ENCODE data around the gene ADPGK.
"Not testable (repeated sequence)": the region's sequence is repeated elsewhere in the genome, so short reads cannot be mapped to it uniquely, and the experiment has no call there.

ADPGK gene

DNA sequence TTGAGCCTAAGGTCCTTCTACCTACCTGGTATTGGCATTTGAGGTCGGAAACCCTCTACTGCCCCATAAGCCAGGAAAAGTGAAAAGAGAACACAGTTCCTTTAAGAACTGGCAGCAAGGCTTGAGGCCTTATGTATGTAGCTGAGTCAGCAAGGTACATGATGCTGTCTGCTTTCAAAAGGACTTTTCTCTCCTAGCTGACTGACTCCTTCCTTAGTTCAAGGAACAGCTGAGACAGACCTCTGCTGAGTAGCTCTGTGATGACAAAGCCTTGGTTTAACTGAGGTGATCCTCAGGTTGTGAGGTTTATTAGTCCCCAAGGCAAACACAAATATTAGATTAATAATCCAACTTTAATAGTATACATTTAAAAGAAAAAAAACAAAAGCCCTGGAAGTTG is 45.8 kb downstream of the ADPGK start:
- DNase-seq: no peak

DNA sequence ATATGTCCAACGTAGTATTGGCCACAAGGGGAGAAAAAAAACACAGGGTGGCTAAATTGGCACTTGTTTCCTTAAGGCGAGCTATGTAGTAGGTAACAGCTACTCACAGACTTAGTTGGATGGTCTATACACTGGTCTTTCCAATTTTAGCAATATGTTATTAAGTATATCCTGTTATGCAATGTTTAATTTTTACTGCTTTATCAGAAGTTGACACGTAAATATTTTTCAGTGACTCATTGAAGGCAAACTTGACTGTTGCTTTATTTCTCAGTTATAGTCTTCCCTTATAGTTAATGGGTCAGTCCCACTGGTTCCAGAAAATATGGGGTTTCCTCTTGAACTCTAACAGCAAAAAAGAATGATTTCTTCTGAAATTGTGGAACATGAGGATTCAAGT is 46.5 kb downstream of the ADPGK start:
- no peak for DNase-seq

DNA sequence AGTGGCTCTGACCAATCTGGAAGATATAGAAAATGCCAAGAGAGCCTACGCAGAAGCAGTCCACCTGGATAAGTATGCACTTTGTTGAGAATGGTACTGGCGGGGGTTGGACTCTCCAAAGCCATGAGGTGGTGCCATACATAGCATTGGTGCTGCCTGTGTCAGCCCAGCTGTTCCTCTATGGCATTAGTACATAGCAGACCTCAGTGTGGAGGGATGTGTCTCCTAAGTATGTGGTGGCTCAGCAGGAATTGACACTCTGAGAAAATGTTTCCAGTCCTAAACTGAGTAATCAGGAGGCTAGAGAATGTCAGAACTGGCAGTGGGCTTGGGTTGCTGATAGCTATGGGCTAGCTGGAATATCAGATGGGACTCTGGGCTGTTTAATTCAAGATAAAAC is 48.4 kb downstream of the ADPGK start:
- no peak for DNase-seq

DNA sequence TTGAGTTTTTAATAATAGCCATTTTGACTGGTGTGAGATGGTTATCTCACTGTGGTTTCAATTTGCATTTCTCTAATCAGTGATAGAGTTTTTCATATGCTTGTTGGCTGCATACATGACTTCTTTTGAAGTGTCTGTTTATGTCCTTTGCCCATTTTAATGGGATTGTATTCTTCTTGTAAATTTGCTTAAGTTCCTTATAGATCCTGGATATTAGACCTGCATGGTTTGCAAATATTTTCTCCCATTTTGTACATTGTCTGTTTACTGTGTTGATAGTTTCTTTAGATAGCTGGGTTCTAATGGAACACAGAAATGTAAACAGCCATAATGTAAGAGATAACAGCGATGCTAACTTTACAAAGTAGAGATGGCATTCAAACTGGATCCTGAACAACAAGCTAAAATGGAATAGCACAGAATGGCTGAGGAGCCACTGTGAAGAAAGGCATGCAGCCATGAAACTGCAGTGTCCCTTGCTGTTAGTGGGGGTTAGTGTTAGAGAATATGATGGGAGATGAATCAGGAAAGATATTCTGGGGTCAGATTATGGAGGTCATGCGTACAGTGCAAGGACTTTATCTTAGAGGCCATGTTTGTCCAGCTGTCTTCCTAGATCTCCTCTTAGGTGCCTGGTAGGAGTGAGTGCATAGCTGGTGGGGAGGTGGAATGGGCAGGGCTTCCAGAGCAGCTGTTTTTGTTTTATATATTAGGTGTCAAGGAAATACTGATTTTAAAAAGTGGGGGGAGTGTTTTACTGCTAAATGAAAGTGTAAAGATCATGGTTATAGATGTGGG is 49.4 kb downstream of the ADPGK start:
- no peak for DNase-seq

DNA sequence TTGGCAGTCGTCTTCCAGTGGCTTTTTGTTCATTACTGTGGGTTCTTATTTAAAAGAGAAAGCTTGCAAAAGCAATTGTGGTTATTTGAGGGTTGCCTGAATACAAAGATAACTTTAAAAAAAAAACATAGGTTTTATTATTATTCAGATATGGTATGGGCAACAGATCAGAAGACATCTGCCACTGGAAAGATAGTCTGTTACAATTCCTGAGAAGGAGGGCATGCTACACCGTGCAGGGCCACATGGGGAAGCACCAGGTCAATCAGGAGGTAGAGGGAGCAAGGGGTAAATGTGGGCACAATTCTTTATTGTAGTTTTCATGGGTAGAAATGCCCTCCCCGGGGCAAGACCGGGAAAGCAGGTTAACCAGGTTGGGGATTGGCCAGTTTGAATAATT is 51.0 kb downstream of the ADPGK start:
- DNase-seq: no peak

DNA sequence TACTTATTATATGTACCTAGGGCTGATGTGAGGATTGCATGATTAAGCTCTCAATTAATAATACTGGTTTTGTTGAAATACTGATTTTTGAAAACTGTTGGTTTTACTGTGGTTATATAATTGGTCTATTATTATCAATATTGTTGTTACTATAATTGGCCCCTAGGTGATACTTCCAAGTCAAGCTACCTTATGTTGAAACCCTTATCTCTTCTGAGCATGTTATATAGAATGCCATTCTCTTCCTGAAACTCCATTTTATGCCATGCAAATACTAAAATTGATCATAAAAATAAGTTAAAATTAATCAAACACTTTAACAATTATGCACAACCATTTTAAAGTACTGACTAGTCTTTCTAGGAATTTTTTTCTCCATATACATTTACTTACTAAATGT is 51.5 kb downstream of the ADPGK start:
- DNase-seq: no peak

DNA sequence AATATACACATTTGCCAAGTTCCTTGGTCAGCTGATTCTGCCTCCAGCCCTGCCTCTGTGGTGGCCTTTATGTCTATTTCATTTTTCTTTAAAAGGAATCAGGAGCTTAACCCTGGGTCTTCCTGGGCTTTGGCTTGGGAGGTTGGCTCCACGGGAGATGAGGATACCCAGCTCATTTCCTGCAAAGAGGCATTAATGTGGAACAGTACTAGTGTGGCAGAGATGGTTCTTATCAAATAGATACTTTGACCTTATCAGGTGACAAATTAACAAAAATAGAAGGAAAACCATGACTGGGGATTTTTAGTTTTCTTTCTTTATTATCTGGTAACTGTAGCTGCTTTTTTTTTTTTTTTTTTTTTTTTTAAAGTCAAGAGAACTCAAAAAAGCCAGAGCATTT is 54.7 kb downstream of the ADPGK start:
- no peak for DNase-seq

DNA sequence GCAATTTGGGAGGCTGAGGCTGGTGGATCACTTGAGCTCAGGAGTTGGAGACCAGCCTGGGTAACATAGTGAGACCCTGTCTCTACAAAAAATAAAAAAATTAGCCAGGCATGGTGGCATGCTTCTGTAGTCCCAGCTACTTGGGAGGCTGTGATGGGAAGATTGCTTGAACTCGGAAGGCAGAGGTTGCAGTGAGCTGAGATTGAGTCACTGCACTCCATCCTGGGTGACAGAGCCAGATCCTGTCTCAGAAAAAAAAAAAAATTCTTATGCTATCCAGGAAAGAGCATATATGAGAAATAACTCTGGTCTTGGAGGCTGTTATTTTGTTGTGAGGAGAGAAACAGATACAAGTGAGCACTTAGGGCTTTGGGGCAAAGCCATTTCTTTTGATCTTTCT is 55.3 kb downstream of the ADPGK start:
- DNase-seq: not testable (repeated sequence)

DNA sequence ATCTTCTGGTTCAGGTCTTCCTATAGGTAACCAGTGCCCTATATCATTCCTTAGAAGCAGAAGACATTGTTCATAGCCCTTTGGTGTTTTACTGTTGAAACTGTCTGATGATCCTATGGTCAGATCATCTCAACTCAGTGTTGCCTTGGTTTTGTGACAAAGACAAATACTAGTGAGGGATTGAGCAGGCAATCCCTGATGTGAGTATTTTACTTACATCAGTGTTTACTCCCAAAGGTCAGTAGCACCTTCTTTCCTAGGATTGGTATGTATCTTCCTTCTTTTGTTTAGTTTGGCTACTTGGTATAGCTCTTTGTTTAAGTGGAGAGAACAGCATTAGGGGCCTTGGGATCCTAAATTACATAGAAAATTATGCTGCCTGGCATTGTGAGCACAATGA is 56.4 kb downstream of the ADPGK start:
- no peak for DNase-seq

DNA sequence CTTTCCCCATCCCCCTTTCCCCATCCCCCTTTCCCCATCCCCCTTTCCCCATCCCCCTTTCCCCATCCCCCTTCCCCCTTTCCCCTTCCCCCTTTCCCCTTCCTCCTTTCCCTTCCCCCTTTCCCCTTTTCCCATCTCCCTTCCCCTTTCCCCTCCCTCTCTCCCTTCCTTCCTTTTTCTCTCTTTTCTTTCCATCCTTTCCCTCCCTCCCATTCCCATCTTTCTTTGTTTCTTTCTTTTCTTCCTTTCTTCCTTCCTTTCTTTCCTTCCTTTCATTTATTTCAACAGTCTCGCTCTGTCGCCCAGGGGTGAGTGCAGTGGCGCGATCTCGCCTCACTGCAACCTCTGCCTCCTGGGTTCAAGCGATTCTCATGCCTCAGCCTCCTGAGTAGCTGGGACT is 57.7 kb downstream of the ADPGK start:
- DNase-seq: not testable (repeated sequence)

DNA sequence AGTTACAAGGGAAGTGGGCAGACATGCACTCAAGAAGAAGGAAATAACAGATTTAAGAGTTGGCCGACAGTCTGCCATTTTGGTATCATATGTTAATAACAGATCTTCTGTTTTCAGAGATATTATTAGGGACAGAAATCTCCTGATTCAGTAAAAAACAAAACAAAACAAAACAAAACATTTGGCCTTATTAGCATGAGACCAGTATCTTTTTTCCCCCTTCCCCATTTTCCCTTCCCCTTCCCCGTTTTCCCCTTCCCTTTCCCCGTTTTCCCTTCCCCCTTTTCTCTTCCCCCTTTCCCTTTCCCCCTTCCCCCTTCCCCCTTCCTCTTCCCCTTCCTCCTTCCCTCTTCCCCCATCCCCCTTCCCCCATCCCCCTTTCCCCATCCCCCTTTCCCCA is 58.1 kb downstream of the ADPGK start:
- DNase-seq: no peak

DNA sequence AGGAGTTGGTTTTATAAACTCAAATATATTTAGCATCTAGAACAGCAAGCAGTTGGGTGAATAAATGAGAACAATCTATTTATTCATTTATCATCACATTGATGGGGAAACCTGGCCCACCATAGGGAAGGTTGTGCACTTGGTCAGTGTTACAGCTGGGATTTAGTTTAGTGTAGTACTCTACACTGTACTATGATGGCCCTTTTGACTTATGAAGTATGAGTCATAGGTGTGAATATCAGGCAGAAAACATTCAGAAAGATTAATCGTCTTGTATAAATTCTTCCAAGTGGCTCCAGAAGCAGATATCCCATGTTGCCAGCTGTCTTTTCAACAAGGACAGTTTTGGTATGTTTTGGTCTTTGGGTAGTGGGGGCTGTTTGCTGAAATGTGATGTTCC is 59.5 kb downstream of the ADPGK start:
- DNase-seq: no peak

DNA sequence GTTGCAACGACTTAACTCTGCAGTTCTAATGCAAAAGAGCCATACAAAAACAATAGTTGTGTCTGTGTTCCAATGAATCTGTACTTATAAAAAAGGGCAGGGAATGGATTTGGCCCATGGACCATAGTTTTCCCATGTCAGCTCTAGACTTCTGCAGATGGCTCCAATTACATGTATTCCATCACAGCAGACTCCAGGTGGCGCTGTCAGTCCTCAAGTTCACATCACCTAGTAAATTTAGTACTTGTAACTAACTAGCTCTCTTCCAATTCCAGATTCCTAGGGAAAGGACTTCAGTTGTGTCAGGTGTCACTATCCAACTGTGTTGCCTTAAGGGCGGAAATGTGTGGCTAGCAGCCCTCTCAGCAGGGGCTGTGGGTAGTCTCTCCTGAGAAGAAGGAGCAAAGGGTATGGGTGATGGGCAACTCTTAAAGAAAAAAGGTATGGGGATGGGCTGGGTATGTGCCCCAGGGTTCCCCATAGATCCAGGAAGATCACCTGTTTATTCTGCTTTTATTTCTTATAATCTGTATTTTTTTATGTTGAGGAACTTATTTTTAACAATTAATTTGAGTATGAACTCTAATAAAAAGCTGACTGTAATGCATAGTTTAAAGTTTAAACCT is 61.4 kb downstream of the ADPGK start:
- peak; percentile 73 for DNase-seq

DNA sequence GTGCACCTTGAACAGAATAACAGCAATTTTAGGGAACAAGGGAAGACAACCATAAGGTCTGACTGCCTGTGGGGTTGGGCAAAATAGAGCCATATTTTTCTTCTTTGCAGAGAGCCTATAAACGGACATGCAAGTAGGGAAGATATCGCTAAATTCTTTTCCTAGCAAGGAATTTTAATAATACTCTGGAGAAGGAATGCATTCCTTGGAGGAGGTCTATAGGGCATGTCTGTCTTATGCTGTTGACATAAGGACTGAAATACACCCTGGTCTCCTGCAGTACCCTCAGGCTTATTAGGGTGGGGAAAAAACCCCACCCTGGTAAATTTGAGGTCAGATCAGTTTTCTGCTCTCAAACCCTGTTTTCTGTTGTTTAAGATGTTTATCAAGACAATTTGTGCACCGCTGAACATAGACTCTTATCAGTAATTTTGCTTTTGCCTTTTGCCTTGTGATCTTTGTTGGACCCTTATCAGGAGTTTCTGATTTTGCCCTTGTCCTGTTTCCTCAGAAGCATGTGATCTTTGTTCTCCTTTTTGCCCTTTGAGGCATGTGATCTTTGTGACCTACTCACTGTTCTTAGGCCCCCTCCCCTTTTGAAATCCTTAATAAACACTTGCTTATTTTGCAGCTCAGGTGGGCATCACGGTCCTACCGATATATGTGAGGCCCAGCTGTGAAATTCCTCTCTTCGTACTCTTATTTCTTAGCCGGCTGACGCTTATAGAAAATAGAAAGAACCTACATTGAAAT is 74.8 kb downstream of the ADPGK start:
- not testable (repeated sequence) for DNase-seq

DNA sequence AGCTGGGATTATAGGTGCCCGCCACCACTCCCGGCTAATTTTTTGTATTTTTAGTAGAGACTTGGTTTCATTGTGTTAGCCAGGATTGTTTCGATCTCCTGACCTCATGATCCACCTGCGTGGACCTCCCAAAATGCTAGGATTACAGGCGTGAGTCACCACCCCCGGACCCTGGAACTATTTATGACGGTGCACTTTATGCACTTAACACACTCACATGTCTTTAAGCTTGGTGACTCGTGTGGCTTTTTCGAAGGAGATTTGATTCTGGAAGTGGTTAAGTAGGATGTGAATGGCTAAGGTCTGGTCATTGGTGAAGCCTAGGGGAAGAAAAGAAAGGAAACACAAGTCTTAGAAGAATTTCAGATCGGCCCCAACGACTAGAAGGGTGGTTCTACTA is 77.3 kb downstream of the ADPGK start:
- DNase-seq: no peak
